ENCODE results near the gene SERTAD2. TPM values are rescaled to one million over a fixed set of nuclear protein-coding genes. Genes with fewer than 3 reads are reported as not detected.

Gene SERTAD2
- total RNA-seq, 4 donors from 2014 or later, result 19.5 to 54.0 (median 20.8) TPM

GRCh38 chr2:64629875-64630274, 23.8 kb downstream of the SERTAD2 start:
- H3K27ac ChIP-seq, result peak overlapping the region in 3 of 4 donors; percentile 27 to 73 (median 60)
- no peak overlapping the region for H3K4me3 ChIP-seq
- TF ChIP-seq CTCF (IDR thresholded peaks at IDR 0.05), result no peak
- TF ChIP-seq POLR2A (IDR thresholded peaks at IDR 0.05), result no peak
- intact Hi-C loops (cut with DNase I), result no loop called here
- WGBS, 2 donors, result 74 to 77% methylated on average over 6 to 7 of the region's 7 CpGs
- peaks cover 22 to 80% (median 49%) of the 10 kb centered on the region in 3 donors for H3K4me1 ChIP-seq
- H3K9me3 ChIP-seq, result no peaks in the 10 kb centered on the region
- DNase-seq, result no peak
- H3K27me3 ChIP-seq, result no peaks in the 10 kb centered on the region
- peaks cover 0 to 45% (median 7%) of the 10 kb centered on the region in 3 donors for H3K36me3 ChIP-seq

GRCh38 chr2:64629329-64629781, 24.4 kb downstream of the SERTAD2 start:
- H3K27me3 ChIP-seq, result no peaks in the 10 kb centered on the region
- DNase-seq, result no peak
- no peak for TF ChIP-seq CTCF (IDR thresholded peaks at IDR 0.05)
- no peak for TF ChIP-seq POLR2A (IDR thresholded peaks at IDR 0.05)
- H3K4me1 ChIP-seq, result peaks cover 19 to 75% (median 45%) of the 10 kb centered on the region in 3 donors
- 39 to 48% methylated on average over 10 of the region's 10 CpGs for WGBS, 2 donors
- no peaks in the 10 kb centered on the region for H3K9me3 ChIP-seq
- peak overlapping the region; percentile 27 to 73 (median 44) for H3K27ac ChIP-seq
- peaks cover 0 to 39% (median 2%) of the 10 kb centered on the region in 3 donors for H3K36me3 ChIP-seq
- no peak overlapping the region for H3K4me3 ChIP-seq
- intact Hi-C loops (cut with DNase I), result no loop called here

GRCh38 chr2:64627860-64628841, 25.6 kb downstream of the SERTAD2 start:
- intact Hi-C loops (cut with DNase I), result no loop called here
- no peak overlapping the region for H3K4me3 ChIP-seq
- H3K36me3 ChIP-seq, result peaks cover 0 to 27% (median 0%) of the 10 kb centered on the region in 3 donors
- H3K27ac ChIP-seq, result peak overlapping the region in 3 of 4 donors; percentile 27 to 73 (median 60)
- 56 to 82% methylated on average over 9 to 12 of the region's 14 CpGs for WGBS, 2 donors
- H3K9me3 ChIP-seq, result no peaks in the 10 kb centered on the region
- TF ChIP-seq CTCF (IDR thresholded peaks at IDR 0.05) (no peak), POLR2A (IDR thresholded peaks at IDR 0.05) (no peak)
- H3K4me1 ChIP-seq, result peaks cover 19 to 62% (median 33%) of the 10 kb centered on the region in 3 donors
- DNase-seq, result no peak
- H3K27me3 ChIP-seq, result no peaks in the 10 kb centered on the region

- Histone ChIP-seq H3K27me3 (no peaks in the 10 kb centered on the region), H3K27ac (peak overlapping the region in 2 of 4 donors; percentile 38 to 42), H3K4me3 (no peak overlapping the region), H3K4me1 (peaks cover 19 to 53% (median 28%) of the 10 kb centered on the region in 3 donors), H3K36me3 (peaks cover 0 to 17% (median 0%) of the 10 kb centered on the region in 3 donors), H3K9me3 (no peaks in the 10 kb centered on the region)
- intact Hi-C loops (cut with DNase I), result no loop called here
- no peak for TF ChIP-seq CTCF (IDR thresholded peaks at IDR 0.05)
- TF ChIP-seq POLR2A (IDR thresholded peaks at IDR 0.05), result no peak
- 49 to 51% methylated on average over 15 to 20 of the region's 27 CpGs for WGBS, 2 donors
- no peak for DNase-seq
These were observed 26.6 kb downstream of the SERTAD2 start for GRCh38 chr2:64626963-64627760.
